ENCODE data around the gene EXOC4. TPM values are rescaled to one million over a fixed set of nuclear protein-coding genes. Genes with fewer than 3 reads are reported as not detected.

The EXOC4 gene
- total RNA-seq, 1 donor from 2014 or later, result 145 TPM

- H3K4me1 Mint-ChIP-seq (ENCODE audit: low read depth), result peaks cover 10% of the 10 kb centered on the region
- peaks cover 11% of the 10 kb centered on the region for H3K9me3 Mint-ChIP-seq (ENCODE audit: low read depth)
These were observed 470.2 kb downstream of the EXOC4 start for GRCh38 chr7:133723044-133723443.

GRCh38 chr7:133724148-133724547 lies 471.3 kb downstream of the EXOC4 start:
- H3K4me3 Mint-ChIP-seq (ENCODE audit: low read depth), result no peak overlapping the region
- H3K27ac Mint-ChIP-seq, result no peak overlapping the region
- DNase-seq (ENCODE audit: low spot score, unreplicated experiment), result no peak
- H3K9me3 Mint-ChIP-seq (ENCODE audit: low read depth), result peaks cover 5% of the 10 kb centered on the region
- H3K4me1 Mint-ChIP-seq (ENCODE audit: low read depth), result peaks cover 18% of the 10 kb centered on the region
- H3K27me3 Mint-ChIP-seq, result no peaks in the 10 kb centered on the region
- no peak for TF ChIP-seq CTCF (IDR thresholded peaks at IDR 0.05; ENCODE audit: unreplicated experiment)
- H3K36me3 Mint-ChIP-seq (ENCODE audit: insufficient read depth), result peaks cover 6% of the 10 kb centered on the region

More at GRCh38 chr7:133723044-133723443, 470.2 kb downstream of the EXOC4 start:
- Mint-ChIP-seq H3K36me3 (ENCODE audit: insufficient read depth) (peaks cover 10% of the 10 kb centered on the region), H3K4me3 (ENCODE audit: low read depth) (no peak overlapping the region), H3K27ac (no peak overlapping the region), H3K27me3 (no peaks in the 10 kb centered on the region)
- TF ChIP-seq CTCF (IDR thresholded peaks at IDR 0.05; ENCODE audit: unreplicated experiment), result no peak
- no peak for DNase-seq (ENCODE audit: low spot score, unreplicated experiment)

GRCh38 chr7:133724694-133725093 lies 471.8 kb downstream of the EXOC4 start:
- H3K27ac Mint-ChIP-seq, result no peak overlapping the region
- H3K4me3 Mint-ChIP-seq (ENCODE audit: low read depth), result no peak overlapping the region
- H3K27me3 Mint-ChIP-seq, result no peaks in the 10 kb centered on the region
- peaks cover 4% of the 10 kb centered on the region for H3K9me3 Mint-ChIP-seq (ENCODE audit: low read depth)
- H3K36me3 Mint-ChIP-seq (ENCODE audit: insufficient read depth), result peaks cover 5% of the 10 kb centered on the region
- TF ChIP-seq CTCF (IDR thresholded peaks at IDR 0.05; ENCODE audit: unreplicated experiment), result no peak
- H3K4me1 Mint-ChIP-seq (ENCODE audit: low read depth), result peaks cover 21% of the 10 kb centered on the region
- DNase-seq (ENCODE audit: low spot score, unreplicated experiment), result no peak

- Mint-ChIP-seq H3K36me3 (ENCODE audit: insufficient read depth) (peaks cover 7% of the 10 kb centered on the region), H3K27me3 (no peaks in the 10 kb centered on the region), H3K4me3 (ENCODE audit: low read depth) (no peak overlapping the region), H3K9me3 (ENCODE audit: low read depth) (peaks cover 7% of the 10 kb centered on the region), H3K4me1 (ENCODE audit: low read depth) (peaks cover 25% of the 10 kb centered on the region), H3K27ac (no peak overlapping the region)
- TF ChIP-seq CTCF (IDR thresholded peaks at IDR 0.05; ENCODE audit: unreplicated experiment), result no peak
- DNase-seq (ENCODE audit: low spot score, unreplicated experiment), result no peak
These were observed 474.8 kb downstream of the EXOC4 start for GRCh38 chr7:133727476-133728214.

- Mint-ChIP-seq H3K4me1 (ENCODE audit: low read depth) (peaks cover 22% of the 10 kb centered on the region), H3K4me3 (ENCODE audit: low read depth) (no peak overlapping the region), H3K27ac (no peak overlapping the region), H3K9me3 (ENCODE audit: low read depth) (peaks cover 3% of the 10 kb centered on the region), H3K27me3 (no peaks in the 10 kb centered on the region), H3K36me3 (ENCODE audit: insufficient read depth) (peaks cover 4% of the 10 kb centered on the region)
- no peak for DNase-seq (ENCODE audit: low spot score, unreplicated experiment)
- no peak for TF ChIP-seq CTCF (IDR thresholded peaks at IDR 0.05; ENCODE audit: unreplicated experiment)
These were observed 477.5 kb downstream of the EXOC4 start for GRCh38 chr7:133730360-133730759.

Data from progenitor cell of endocrine pancreas (in vitro differentiated cells).